ENCODE measurements around the gene DNAH6. TPM values are rescaled to one million over a fixed set of nuclear protein-coding genes. Genes with fewer than 3 reads are reported as not detected.

DNAH6 gene
- total RNA-seq, 1 experiment from 2014 or later, result 0.26 TPM

GRCh38 chr2:84847326-84848050 lies 331.2 kb downstream of the DNAH6 start:
- WGBS (ENCODE audit: extremely low coverage, insufficient read length, low lambda C conversion rate), result no CpG with 5 or more reads among the region's 5 CpGs
- no peak overlapping the region for H2BK5ac ChIP-seq (ENCODE audit: insufficient read length, low read length)
- no peak overlapping the region for H3K27ac Mint-ChIP-seq

More at GRCh38 chr2:84847326-84848050, 331.2 kb downstream of the DNAH6 start:
- Histone ChIP-seq H3K4me1 (ENCODE audit: insufficient read depth, low read length) (no peaks in the 10 kb centered on the region), H4K5ac (ENCODE audit: insufficient read length, low read depth, low read length) (no peak overlapping the region), H3T11ph (ENCODE audit: low read length) (no peak overlapping the region), H3K4ac (ENCODE audit: low read depth, low read length) (no peak overlapping the region), H3K79me2 (ENCODE audit: insufficient read depth, low read length) (no peaks in the 10 kb centered on the region), H3K14ac (ENCODE audit: insufficient read depth, low read length) (no peak overlapping the region), H2BK15ac (ENCODE audit: low read depth, low read length) (no peak overlapping the region), H3K4me2 (ENCODE audit: insufficient read depth, insufficient read length, low read length) (no peak overlapping the region), H4K8ac (replicated peaks; ENCODE audit: insufficient read length, low read depth, low read length) (no peak overlapping the region), H4K91ac (ENCODE audit: insufficient read length, low read depth, low read length) (no peak overlapping the region), H4K20me1 (ENCODE audit: control insufficient read depth, insufficient read depth, insufficient read length) (no peaks in the 10 kb centered on the region), H2AFZ (ENCODE audit: low read length) (no peak overlapping the region), H3K27me3 (ENCODE audit: insufficient read depth, low read length) (no peaks in the 10 kb centered on the region), H2BK20ac (ENCODE audit: low read depth, low read length, poor library complexity, severe bottlenecking) (no peak overlapping the region), H2BK120ac (ENCODE audit: low read depth, low read length, poor library complexity, severe bottlenecking) (no peak overlapping the region), H2BK12ac (ENCODE audit: insufficient read length, low read depth, low read length) (no peak overlapping the region), H3K23ac (ENCODE audit: insufficient read length, low read depth, low read length) (no peak overlapping the region), H3K18ac (ENCODE audit: insufficient read length, low read depth, low read length) (no peak overlapping the region), H3K9ac (ENCODE audit: extremely low read depth, insufficient read length, low read length) (no peak overlapping the region), H2AK5ac (ENCODE audit: insufficient read length, low read length) (no peak overlapping the region), H3K56ac (ENCODE audit: insufficient read length, low read depth, low read length) (no peak overlapping the region), H3K9me3 (ENCODE audit: control insufficient read depth, low read depth, low read length) (no peaks in the 10 kb centered on the region), H3K27ac (ENCODE audit: insufficient read length, low read depth, low read length) (no peak overlapping the region), H3K79me1 (ENCODE audit: insufficient read depth, low read depth, low read length, poor library complexity, severe bottlenecking) (no peaks in the 10 kb centered on the region), H3K23me2 (ENCODE audit: insufficient read length, low read depth, low read length, poor library complexity, severe bottlenecking) (no peaks in the 10 kb centered on the region)
- DNase-seq, result no peak
- Mint-ChIP-seq H3K27me3 (ENCODE audit: low read depth) (peaks cover 50% of the 10 kb centered on the region), H3K4me3 (no peak overlapping the region), H3K9me3 (peaks cover 2 to 4% of the 10 kb centered on the region in 2 experiments; a peak in 3 of 5 replicates), H3K4me1 (peaks cover 0 to 2% of the 10 kb centered on the region in 2 experiments; a peak in 2 of 4 replicates), H3K36me3 (ENCODE audit: insufficient read depth in 1 of 3, low read depth in 3 of 3) (no peaks in the 10 kb centered on the region; a peak in 1 of 7 replicates)
- TF ChIP-seq CTCF (conservative IDR thresholded peaks at IDR 0.05), result no peak
